ENCODE results near the gene XKR8.

DNA sequence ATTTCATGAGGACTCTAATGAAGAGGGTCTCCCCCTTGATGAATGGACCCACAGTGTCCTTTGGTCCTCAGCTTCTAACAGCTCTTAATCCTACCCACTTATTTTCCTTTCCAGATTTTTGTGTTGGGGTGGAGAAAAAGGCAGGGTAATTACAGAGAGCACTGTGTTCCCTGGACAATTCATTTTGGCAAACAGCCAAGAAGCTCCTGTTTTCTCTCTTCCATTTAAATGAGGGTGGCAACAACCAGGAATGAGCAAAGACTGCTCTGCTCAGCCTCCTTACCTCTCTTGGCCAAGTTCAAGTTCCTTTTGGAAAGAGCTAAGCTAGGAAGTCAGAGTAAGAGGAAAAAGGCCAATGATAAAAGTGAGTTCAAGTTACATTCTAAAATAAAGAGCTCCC is 11.9 kb downstream of the XKR8 start:
- TF ChIP-seq POLR2A (IDR thresholded peaks at IDR 0.05) = no peak
- TF ChIP-seq, protein P1, sequence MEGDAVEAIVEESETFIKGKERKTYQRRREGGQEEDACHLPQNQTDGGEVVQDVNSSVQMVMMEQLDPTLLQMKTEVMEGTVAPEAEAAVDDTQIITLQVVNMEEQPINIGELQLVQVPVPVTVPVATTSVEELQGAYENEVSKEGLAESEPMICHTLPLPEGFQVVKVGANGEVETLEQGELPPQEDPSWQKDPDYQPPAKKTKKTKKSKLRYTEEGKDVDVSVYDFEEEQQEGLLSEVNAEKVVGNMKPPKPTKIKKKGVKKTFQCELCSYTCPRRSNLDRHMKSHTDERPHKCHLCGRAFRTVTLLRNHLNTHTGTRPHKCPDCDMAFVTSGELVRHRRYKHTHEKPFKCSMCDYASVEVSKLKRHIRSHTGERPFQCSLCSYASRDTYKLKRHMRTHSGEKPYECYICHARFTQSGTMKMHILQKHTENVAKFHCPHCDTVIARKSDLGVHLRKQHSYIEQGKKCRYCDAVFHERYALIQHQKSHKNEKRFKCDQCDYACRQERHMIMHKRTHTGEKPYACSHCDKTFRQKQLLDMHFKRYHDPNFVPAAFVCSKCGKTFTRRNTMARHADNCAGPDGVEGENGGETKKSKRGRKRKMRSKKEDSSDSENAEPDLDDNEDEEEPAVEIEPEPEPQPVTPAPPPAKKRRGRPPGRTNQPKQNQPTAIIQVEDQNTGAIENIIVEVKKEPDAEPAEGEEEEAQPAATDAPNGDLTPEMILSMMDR (IDR thresholded peaks at IDR 0.05) = no peak

Data from testis (tissue), 2 donors.